ENCODE results near the gene RER1.
A peak's percentile ranks its signal among the peaks of the same experiment; 100 is the strongest.

Gene RER1

DNA sequence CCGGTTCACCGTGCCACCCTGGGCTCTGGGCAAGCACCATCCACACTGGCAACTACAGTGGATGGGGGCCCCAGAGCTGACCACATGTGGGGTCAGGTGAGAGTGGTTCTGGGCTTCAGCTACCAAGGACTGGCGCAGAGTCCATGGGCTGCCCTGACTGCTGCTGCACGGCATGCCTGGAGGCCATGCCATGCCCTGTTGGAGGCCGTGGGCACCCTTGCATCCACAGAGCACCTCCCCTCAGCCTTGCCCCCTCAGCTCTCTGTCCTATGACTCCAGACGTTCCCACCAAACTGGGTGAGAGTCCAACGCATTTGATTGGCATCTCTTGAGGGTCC, 15.7 kb upstream of the RER1 start:
- DNase-seq (ENCODE audit: low read depth in 4 of 4, low spot score in 1 of 4) = no peak

DNA sequence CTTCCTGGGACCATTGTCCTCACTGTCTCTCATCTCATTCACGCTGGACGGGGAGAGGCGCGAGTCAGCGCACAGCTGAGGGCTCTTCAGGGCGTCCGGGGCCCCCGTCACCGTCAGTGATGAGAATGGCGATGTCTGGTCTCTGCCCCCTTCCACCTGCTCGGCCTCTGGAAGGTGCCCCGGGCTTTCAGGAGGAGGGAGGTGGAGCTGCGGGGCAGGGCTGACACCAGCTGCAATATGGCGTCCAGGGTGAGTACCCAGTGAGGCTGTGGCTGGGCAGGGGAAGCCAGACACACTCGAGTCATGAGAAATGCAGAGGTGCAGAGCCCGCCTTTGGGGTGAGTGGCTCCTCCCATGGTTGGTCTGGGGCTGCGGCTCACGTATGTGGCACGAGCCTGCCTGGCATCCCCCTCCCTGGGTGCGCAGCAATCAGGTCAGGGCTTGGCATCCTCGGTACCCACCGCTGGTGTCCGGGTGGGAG, 15.3 kb upstream of the RER1 start:
- DNase-seq (ENCODE audit: low read depth in 4 of 4, low spot score in 1 of 4) = no peak

DNA sequence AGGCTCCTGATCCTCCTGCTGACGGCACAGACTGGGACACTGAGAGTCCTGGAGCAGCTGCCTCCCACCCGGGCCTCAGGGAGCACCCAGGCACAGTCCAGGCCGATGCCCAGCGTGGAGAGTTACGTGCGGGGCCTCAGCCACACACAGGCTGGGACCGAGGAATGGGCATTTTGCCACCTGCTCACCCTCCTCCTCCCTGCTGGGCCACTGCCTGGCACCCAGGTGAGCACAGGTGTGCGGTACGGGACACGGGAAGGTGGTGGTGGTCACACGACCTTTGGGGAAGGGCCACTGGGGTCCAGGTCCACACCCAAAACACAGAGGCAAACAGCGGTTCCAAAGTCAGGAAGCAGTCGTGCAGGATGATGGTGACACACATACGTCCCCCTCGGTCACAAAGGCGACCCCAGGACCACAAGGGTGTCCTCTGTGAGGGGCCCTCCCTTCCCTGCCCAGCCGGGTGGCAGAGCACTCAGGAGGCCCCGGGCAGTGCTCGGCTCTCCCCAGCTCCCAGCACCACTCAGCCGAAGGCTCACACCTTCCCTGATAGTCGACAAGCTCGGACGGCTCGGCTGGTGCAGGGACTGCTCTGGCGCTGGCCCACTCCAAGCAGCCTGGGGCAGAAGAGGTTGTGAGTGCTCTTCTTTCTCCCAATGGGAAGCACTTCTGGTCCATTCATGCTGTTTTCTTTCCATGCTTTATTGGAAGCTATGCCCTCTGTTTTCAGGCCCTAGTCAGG, 14.5 kb upstream of the RER1 start:
- no peak for DNase-seq (ENCODE audit: low read depth in 4 of 4, low spot score in 1 of 4)

DNA sequence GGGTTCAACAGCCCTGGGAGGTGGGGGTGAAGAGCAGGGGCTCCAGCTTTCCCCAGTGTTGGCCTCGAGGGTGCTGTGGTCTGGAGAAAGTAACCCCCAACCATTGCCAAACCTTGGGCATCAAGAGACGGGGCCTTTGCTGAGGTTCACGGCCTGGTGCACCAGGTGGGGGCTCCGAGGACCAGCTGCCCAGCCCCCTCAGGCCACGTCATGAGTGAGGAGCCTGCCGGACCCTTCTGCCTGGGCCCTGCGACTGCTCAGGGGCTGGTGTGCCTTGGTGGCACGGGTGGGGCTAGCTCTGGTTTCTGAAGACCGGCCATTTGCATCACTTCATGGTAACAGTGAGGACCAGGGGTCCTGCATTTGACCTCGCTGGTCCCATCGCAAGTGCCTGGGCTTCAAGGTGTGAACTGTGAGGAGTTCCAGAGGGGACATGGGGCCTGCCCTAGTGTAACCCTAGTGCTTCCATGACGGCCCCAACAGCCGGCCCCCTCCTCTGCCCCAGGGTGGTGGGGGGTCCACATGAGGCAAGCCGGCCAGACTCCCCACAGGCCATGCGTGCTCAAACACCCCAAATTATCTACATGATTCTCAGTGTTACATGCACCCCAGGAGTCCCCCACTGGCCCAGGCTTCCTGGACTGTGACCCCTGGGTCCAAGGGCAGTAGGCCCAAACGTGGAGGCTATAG, 13.7 kb upstream of the RER1 start:
- DNase-seq (ENCODE audit: low read depth in 4 of 4, low spot score in 1 of 4) = no peak

DNA sequence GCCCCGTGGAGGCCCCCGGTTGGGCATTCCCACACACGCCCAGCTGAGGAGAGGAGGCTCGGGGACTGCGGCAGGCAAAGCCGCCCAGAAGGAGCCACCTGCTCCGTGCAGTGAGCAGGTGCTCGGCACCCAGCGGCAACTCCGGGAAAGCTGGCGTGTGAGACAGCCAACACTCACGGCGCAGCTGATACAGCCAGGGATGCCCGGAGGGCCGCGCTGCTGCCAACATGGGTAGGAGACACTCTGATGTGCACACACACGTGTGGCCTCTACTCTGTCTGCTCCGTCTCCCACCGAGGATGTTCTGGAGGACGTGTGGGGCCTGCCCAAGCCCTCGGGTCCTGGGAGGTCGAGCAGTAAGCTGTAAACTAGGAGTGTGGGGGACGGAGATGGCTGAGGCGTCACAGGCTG, 13.2 kb upstream of the RER1 start:
- no peak for DNase-seq (ENCODE audit: low read depth in 4 of 4, low spot score in 1 of 4)

DNA sequence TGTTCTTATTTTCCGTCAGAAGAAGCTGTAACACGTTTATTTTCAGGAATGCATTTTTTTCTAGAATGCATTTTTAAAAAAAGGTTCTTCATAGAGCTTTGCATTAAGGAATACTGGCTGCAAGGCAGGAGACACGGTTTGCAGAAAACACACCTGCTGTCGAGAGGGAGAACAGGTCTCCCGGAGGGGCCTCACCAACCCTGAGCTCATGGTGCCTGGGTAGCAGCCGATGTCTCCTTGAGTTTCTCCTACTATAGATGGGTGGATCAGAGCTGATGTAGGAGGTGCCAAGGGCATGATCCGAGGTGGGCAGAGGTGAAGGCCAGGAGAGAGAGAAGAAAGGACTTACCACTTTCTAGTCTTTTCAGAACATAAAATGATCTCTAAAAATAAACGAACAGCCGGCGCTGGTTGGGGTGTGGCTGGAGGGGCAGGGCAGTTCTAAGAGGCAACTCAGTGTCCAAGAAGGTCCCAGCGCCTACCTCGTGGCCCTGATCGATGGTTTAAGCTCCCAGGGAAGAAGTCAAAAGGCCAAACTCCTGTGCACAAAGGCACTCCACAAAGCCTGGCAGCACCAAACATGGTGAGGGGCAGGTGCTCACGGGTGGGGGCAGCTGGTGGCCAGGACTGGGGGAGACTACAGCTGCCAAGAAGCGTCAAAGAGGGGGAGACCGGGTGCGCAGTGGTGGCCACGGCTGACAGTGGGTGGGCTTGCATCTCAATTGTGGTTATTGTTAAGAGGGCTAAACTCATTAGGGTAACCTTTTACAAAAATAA, 12.5 kb upstream of the RER1 start:
- no peak for DNase-seq (ENCODE audit: low read depth in 4 of 4, low spot score in 1 of 4)

DNA sequence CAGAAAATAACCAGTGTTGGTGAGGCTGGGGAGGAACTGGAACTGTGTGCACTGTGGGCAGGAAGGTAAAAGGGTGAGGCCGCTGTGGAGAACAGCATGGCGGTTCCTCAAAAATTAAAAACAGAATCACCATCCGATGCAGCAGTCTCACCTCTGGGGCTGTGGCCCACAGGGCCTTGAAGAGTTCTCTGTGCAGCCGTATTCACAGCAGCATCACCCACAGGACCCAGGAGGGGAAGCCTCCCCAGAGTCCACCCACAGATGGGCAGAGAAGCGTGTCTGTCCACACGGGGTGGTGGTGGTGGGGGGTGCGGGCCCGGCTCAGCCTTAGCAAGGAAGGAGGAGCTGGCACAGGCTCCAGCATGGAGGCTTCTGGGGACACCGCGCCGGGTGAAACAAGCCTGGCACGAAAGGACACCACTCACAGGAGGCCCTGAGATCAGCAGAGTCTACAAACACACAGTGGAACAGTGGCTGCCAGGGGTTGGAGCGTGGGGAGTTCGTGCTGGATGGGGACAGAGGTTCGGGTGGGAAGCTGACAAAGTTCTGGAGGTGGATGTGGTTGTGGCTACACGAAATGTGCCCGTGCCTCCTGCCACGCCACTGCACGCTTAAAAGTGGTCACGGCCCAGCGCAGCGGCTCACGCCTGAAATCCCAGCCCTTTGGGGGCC, 11.8 kb upstream of the RER1 start:
- DNase-seq (ENCODE audit: low read depth in 4 of 4, low spot score in 1 of 4) = no peak

DNA sequence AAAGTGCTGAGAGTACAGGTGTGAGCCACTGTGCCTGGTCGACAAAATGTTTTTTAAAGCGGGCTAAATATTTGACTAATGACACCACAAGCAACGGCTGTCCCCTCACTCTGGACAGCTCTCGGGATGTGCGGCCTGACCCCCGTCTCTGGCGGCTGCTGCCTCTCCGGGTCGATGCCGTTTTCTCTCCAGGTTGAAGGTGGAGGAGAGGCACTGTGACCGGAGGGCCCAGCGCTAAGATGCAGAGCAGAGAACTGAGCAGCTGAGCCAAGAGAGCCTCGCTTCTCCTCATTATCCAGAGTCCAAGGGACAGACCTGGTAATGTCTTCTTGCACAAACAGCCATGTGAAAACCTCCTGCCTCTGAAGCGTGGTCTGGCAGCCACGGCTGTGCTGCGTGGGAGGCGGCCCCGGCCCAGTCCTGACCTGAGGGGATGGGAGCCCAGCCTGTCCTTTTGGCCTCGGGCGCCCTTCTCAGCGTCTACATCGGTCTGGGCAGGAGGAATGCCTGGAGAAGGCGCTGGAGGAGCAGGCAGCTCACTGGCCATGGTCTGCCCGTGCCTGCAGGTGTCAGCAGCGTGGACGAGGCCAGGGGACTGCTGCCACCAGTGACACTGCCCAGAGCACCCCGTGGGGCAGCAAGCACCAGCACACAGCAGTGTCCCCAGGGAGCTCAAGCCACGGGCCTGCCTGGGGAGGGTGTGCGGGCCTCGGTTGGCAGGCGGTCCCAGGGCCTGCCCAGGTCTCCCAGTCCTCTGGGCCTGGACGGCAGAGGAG, 10.6 kb upstream of the RER1 start:
- no peak for DNase-seq (ENCODE audit: low read depth in 4 of 4, low spot score in 1 of 4)

DNA sequence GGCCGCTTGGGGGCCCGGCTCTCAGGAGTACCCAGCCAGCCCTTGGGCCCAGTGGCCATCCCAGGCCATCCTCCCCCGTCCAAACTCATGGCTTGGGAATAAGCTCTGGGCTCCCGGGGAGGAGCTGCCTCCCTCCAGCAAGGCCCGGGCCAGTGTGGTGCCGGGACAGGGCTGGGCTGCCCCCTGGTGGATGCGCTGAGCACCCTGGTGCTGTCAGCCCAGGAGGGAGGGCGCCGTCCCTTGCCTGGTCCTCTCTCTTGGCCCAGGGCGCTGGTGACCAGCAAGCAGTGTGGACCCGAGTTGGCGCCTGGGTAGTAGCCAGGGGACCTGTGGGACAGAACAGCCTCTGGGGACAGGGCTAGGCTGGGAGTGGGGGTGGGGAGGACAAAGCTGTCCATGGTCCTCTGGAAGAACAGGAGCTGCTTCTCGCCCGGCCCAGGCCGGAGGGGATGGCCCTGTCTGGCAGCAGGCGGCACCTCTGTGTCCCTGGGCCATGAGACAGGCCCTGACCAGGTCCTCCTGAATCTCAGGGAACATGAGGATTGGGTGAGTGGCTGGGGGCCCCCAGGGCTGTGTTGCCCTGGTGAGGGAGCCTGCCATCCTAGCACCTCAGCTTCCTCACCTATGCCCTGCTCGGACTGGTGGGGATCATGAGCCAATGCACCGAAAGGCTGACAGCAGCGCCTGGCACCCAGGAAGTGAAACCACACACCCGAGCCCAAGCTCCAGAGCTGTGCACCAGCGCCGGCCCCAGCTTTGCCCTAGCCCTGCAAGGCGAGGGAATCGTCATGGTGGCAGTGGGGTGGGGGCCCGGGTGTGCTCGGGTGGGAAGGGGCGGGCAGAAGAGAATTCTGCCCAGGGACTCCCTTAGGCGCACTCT, 9.7 kb upstream of the RER1 start:
- DNase-seq (ENCODE audit: low read depth in 4 of 4, low spot score in 1 of 4) = peak; percentile 40 to 71 (median 68)

DNA sequence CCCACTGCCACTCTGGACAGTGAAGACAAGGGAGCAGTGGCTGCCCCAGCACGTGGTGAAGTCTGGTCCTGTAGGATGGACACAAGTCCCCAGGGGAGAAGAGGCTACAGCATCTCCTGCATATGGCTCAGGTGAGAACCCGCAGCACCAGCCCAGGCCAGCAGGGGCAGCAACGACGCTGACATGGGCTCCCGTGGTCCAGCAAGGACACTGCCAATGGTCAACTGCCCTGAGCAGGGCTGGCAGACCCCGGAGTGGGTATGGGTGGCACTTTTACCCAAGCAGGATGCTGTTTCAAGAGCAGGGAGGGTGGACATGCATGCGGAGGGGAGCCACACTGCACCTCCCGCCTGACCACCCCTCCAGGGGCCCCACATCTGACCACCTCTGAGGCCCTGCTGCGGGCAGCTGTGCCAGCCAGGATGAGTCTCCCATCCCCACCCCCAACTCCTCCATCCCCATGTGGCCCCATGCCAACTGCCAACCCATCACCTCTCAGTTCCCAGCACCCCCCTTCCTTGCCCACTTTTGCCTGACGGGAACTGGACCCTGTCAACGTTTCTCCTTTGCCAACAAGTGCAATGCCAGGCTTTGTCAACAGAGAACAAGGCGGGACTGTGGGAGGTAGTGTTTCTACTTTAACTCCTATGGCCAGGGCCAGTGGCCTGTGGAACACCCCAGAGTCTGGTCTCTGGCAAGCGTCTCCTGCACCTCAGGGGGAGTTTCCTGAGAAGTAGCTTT, 8.8 kb upstream of the RER1 start:
- no peak for DNase-seq (ENCODE audit: low read depth in 4 of 4, low spot score in 1 of 4)

DNA sequence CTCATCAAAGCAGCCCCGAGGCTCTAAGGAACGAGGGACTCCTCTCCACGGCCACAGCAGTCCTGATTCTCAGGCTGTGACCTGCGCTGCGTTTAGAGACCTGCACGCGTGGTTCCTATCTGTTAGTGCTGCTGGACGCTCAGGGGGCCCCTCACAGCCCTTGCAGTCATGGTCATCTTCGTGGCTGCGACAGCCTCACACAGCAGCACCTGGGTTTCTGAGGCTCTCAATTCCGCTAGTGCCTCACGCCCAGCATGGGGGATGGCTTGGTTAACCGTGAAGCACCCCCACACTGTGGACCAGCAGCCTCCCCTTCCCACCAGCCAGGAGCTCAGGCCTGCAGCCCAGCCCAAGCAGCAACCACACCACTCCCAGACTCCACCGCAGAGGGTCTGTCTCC, 8.1 kb upstream of the RER1 start:
- DNase-seq (ENCODE audit: low read depth in 4 of 4, low spot score in 1 of 4) = no peak

DNA sequence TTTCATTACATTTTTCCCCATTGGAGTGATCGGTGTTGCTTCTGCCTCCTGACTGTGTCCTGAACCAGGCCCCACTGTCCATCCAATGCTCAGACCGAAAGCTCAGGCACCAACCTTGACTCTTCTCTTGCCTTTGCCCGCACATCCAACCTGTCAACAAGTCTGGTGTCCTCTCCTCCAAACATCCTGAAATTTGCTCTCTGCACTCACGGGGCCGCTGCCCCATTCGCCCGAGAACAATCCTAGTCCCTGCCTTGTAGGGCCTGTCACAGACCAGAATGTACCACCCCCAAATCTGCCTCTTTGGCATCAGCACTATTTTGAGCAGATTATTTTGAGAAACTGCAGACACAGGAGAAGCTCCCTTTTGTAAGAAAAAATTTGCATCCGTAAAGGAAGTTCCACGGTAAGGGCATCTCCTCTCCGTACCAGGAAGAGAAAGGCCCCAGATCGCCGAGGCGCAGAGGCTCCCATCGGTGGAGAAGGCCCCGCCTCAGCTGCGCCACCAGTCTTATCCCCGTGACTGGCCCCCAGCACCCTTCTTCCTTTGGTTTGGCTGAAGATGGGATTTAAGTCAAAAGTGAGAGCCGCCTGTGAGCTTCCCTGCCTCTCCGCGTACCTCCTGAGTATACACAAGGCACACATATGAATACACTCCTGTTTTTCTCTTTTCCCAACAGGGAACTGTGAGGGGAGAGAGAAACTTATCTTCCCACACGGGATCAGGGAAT, 7.3 kb upstream of the RER1 start:
- no peak for DNase-seq (ENCODE audit: low read depth in 4 of 4, low spot score in 1 of 4)

DNA sequence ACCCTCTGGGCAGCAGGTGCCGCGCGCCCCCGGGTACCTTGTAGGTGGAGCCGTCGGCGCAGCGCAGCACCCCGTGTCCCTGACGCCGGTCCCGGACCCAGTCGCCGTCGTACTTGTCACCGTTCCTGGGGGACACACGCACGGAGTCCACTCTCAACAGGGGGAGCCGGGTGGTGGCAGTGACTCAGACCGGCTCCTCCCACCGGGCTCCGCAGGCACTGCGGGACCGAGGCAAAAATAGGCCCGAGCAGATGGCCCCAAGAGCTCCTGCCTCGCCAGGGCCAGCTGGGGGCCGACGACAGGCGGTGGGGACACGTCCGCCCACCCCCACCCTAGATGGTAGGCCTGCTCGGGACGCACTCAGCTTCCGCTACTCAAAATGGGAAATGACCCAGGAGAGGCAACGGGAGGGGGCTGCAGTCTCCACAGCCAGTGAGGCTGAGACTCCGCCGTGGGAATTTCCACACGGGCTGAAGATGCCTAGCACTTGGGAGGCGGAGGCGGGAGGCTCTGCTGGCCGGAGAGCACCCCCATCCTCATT, 6.6 kb upstream of the RER1 start:
- DNase-seq (ENCODE audit: low read depth in 4 of 4, low spot score in 1 of 4) = no peak

DNA sequence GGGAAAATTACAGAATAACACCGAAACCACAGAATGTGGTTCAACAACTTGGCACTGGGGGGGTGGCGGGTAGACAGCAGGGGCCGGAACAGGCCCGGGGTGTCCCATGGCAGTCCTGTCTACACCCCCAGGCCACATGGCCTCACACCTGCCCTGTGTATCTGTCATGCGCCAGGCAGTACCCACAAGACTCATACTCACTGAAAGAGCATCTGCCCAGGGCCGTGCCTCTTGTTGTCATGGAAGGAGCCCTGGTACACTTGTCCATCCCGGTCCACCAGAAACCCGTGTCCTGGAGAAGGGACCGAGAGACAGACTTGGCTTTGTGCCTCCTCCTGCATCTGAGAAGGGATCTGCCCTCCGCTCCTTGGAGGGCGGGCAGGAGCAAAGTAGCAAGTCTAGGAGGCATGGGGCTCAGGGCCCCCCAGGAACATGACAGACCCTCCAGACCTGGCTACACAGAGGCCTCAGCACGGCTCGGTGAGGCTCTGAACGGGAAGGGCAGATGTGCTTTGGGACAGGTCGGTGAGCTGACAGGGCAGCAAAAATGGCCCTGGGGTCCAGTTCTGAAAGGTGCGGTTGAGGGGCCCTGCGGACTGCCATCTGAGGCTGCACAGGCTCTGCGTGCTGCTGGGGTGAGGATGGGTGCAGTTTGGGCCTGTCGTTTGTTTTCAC, 5.9 kb upstream of the RER1 start:
- no peak for DNase-seq (ENCODE audit: low read depth in 4 of 4, low spot score in 1 of 4)

DNA sequence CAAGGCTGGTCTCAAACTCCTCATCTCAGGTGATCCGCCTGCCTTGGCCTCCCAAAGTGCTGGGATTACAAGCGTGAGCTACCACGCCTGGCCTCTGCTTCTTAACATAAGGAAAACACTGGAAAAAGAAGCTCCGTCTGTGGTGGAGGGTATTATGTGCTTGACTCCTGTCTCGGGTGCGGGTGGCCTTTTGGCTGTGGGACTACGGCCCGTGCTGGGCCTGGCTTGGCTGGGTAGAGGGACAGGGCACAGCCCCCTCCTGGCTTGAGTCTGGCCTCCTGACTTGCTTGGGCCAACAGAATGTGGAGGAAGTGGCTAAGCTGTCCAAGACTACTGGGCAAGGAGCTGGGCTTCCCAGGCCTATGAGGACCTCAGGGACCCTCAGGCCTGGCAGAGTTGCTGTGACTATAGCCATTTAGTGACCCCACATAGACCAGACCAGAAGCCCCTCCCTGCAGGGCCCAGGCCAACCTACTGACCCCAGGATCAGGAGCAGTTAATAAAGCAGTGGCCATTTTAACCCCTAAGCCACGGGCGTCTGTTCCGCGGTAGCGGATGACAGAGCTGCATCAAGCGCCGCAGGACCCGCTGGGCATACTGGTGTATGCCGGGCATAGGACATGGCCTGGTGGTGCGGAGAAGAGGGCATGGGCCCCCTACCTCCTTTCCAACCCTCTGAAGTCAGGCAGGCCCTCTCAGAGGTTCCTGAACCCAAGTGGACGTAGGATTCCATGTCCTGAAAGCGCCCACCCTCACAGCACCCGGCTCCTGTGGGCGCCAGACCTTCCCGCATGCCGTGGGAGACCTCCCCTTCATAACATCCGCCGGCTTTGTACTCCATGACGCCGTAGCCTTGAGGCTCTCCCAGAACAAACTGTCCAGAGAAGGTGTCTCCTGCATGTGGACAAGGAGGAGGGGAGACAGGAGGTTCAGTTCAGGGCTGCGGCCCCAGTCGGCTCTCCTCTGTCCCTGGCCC, 4.7 kb upstream of the RER1 start:
- DNase-seq (ENCODE audit: low read depth in 4 of 4, low spot score in 1 of 4) = no peak

All from stimulated activated CD4-positive, alpha-beta T cell treated with anti-CD3 and anti-CD28 coated beads, Interleukin-1b, Interleukin-23, amount 100 ng/mL, for 24 hours (primary cell).